ENCODE results near the gene FBXW8.

Gene FBXW8

DNA sequence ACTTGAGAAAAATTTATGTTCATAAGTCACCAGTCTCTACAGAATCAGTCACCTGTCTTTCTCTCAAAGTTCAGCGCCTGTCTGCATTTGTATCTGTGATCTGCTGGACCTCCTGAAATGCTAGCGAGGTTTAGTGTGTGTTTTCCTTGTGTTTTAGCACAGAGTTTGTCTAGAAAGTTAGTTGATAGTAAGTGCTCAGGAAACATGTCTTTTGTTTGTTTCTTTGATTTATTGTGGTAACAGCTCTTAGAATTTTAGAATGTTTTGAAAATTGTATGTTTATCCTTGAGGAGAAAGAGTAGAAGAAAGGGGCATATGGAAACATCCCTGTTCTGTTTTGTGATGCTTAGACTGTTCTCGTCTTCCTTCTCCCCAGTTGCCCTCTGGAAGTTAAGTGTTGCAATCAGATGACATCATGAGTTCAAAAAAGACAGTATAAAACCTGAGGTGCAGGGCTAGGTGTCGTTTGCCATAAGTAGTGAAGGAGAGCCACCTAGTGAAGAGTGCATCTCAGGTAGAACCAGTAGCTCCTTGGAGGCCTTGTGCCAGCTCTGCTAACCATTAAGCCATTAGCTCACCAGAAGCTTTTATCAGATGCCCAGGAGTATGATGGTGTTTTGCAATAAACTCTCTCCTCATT is 44.8 kb downstream of the FBXW8 start:
- no peak for DNase-seq (ENCODE audit: low spot score)

DNA sequence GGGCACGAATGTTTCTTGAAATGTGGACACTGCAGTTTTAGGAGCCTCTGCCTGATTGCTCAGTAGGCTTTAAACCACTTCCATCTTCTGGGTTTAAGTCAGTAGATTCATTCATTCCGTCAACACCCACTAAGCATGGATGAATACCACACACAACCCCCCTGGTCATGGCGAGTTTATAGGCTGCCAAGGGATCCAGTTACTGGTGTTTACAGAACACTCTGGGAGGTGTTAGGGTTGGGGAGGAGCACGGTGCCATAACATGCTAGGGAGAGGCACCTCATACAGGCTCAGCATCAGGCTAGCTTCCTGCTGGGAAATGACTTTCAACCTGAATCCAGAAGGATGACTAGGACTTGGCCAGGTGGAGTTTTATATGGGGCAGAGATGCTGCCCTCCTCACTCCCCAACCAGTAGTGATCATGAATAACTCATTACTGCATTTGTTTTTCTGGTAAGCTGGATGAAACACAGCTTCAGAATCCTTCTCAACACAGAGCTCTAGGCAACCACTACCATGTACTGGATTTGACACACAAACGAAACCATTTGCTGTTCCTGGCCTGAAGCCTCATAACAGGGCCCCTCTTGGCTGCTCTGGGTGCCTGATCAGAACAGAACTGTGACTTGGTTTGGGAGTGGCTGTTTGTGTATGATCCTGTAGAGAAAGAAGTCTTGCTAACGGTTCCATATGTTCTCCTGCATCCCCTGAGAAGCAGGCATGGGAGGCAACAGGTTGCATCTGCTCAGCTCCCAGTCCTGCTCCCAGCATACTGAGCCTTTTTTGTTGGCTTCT is 47.9 kb downstream of the FBXW8 start:
- DNase-seq (ENCODE audit: low spot score): no peak

DNA sequence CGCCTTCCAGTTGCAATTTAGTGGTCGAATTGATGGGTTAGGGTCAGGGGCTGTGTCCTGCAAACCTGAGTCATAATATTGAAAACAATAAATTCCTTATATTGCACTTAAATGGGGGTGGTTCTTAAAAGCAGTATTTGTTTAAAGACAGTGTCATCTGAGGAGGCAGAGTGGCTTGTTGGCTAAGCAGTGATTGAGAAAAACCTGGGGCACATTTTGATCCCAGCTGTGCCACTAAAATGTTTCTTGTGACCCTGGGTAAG is 48.4 kb downstream of the FBXW8 start:
- DNase-seq (ENCODE audit: low spot score): no peak

DNA sequence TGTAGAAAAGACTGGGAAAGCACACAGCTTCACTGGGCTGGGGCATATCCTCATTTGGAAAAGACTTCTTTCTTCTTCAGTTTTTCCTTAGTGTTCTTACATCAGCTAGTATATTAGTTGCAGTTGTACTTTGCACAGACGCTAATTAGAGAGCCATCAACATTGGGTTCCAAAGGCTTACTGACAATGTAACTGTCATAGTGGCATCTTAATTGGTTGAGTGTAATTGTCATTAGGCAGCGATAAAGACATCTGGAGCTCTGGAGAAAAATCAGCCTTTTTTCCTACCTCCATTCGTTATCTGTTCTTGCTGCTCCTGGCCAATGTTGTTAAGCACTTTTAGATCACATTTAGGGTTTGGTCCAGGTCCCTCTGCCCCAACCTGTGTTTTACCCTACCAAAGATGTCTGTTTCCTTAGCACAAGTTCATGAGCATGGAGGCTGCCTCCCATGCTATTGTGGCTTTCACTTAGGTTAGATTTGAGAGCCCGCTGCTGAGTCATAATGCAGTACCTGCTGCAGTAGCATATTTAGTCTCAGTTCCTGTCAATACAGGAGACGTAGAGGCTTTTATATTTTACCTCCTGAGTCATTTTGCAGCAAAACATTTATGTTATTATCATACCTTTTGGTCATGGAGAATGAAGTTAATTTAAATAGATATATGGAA is 49.2 kb downstream of the FBXW8 start:
- DNase-seq (ENCODE audit: low spot score): no peak

DNA sequence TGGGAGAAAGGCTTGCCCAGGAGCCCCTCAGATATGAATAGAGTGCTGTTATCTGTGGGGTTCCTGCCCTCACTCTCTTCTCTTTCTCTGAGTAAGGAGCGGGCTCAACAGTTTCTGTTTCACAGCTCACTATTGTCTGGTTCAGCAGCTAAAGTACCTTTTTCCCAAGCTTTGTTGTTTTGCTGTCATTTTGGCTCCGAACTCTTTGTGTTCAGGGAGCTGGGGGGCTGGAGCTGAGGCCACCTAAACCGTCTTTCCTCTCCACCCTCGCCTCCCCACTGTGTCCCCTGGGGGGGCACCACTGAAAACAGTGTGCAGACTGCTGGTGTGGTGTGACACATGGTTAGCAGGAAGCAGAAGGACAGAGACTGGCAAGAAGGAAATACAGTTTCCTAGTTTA is 51.4 kb downstream of the FBXW8 start:
- DNase-seq (ENCODE audit: low spot score): no peak

DNA sequence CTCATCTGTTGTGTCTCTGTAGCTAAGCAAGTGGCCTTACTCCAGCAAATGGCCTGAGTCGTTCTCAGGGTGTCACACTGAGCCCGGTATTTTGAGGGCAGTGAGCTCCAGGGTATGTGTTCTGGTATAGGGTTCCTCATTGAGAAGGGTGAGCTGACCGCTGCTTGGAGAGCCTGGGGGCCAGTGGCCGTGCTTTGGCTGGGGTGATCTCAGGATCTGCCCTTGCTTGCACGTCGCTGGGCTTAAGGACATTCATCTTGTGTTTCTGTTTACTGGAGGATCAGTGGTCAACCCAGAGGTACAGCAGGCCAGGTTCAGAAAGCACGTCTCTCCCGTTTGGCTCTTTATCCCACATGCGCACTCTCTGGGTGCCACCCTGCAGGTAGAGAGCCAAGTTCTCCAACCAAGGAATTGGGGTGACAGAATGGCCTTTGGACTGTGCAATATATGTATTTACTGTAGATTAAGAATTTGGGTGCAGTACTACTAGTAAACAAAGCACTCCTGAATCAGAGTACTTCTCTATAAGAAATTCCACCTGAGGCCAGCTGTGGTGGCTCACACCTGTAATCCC is 52.1 kb downstream of the FBXW8 start:
- DNase-seq (ENCODE audit: low spot score): no peak

DNA sequence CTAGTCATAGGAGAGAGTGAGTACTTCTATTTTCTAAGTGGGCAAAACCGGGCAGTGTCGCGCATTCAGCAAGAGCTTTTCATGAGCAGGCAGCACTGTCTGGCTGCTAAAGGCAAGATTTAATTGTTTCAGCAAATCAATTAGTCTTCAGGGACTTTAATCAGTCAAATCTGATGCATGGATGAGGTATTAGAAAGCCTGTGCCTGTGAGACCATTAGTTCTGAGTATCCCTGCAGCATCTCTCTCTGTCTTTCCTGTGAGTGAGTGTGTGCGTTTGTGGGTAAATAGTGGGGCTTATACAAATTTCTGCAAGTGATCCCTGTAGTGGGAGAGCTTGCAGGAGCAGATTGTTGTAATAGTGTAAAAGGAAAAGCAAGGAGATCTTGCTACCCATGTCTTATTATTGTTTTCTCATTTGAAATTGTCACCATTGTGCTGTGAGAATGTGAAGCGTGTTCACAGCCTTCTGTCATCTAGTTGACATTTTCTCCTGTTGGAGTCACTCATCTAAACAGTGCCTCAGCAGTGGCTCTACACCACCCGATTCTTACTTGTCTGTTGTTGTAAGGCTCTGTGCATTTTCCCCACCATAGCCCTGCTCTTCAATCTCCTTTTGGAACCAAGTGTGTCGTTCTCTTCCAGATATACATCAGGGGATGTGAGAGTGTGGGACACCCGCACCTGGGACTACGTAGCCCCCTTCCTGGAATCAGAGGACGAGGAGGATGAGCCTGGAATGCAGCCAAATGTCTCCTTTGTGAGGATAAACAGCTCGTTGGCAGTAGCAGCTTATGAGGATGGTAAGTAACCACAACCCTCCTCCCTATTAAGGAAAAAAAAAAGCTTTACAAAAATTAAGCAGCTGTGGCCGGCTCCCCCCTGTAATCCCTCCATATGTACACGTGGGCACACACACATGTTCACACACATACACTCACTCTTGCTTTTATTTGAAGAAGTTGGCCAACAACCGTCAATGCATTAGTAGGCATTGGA is 53.6 kb downstream of the FBXW8 start:
- DNase-seq (ENCODE audit: low spot score): no peak

DNA sequence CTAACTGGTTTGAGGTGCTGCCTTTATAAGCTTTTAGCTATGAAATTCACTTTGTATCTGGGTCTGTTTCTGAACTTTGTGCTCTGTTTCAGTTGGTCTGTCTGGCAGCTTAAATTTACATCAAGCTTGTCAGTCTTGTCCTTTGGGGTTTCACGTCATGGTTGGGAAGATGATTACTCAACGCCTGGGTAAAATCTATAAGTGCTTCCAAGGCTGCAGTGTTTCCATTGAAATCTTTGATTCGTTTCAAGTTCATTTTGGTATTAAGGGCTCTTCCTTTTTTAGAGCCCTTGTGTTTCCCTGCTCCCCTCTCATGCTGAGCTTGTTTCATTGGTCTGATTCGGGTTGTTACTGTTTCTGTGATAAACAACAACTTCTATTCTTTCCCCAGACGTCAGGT is 58.2 kb downstream of the FBXW8 start:
- no peak for DNase-seq (ENCODE audit: low spot score)

DNA sequence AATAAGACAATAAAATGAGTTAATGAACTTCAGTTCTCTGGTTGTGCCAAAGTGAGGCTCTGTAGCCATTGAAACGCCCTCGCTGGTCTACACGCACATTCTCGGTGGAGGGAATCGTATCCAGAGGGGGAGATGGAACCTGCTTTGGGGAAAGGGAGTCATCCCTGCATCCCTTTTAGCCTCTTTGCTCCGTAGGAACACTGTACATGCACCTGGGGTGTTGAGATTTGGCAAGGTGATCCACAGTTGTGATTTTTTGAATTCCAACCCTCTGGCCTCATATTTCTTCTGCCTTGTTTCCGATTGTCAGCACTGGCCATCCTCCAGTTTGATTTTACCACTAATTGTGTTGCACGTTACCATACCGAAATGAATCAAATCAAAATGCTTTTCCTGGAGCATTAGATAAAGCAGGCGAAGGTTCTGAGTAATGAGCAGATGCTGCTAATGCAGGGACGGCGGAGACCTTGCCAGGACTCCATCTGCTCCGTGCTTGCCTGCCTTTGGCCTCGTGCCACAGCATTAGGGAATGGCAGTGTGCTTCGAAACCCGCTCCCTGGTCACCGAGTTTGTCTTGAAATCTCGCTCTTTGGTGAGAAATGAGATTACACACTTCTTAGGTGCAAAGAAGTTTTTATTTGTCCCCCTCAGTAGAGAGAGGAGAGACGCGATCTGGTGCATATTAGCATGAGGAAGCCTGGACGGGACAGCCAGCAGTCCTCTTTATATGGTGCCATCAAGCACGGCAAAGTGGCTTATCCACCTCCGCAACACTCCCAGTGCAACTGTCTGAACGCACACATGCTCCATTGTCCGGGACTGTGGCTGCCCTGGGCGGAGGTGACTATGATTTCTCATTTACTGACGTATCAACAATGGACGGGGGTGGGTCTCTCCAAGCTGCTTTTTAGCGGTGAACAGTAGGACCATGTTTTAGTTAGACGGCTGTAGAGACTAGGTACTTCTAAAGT is 59.1 kb downstream of the FBXW8 start:
- DNase-seq (ENCODE audit: low spot score): no peak

DNA sequence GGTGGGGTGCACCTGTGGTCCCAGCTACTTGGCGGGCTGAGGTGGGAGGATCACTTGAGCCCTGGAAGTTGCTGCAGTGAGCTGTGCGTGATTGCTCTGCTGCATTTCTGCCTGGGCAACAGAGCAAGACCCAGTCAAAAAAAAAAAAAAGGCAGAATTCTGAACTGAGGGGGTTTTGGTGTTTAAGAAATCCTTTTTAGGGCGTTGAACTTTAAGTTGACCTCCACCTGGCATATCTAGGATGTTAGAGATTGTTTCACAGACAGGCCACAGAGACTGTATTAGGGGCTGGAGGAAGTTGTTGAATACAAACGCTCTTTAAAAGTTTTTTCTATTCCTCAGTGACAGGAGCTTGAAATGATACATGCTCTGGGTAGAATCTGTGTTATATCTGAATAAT is 60.5 kb downstream of the FBXW8 start:
- no peak for DNase-seq (ENCODE audit: low spot score)

DNA sequence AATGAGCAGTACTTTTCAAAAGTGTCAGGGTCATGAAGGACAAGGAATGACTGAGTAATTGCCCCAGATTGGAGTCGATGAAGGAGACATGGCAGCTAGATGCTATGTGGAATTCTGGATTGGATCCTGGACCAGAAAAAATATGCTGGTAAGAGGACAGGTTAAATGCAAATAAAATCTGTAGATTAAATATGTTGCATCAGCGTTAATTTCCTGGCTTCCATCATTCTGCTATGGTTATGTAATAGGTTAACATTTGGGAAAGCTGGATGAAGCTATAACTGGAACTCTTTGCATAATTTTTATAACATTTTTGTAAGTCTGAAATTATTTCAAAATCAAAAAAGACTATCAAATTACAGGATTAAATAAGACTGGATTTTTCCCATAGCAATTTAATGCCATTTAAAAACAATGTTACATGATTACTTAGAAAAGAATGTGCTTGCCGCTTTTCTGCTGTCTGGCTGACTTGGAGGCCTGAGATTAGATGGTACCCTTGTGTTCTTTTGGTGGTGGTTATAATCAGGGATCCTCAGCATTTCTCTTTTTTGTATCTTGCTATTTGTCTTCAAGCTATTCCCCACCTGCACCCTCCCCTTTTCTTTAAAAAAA is 65.1 kb downstream of the FBXW8 start:
- no peak for DNase-seq (ENCODE audit: low spot score)

DNA sequence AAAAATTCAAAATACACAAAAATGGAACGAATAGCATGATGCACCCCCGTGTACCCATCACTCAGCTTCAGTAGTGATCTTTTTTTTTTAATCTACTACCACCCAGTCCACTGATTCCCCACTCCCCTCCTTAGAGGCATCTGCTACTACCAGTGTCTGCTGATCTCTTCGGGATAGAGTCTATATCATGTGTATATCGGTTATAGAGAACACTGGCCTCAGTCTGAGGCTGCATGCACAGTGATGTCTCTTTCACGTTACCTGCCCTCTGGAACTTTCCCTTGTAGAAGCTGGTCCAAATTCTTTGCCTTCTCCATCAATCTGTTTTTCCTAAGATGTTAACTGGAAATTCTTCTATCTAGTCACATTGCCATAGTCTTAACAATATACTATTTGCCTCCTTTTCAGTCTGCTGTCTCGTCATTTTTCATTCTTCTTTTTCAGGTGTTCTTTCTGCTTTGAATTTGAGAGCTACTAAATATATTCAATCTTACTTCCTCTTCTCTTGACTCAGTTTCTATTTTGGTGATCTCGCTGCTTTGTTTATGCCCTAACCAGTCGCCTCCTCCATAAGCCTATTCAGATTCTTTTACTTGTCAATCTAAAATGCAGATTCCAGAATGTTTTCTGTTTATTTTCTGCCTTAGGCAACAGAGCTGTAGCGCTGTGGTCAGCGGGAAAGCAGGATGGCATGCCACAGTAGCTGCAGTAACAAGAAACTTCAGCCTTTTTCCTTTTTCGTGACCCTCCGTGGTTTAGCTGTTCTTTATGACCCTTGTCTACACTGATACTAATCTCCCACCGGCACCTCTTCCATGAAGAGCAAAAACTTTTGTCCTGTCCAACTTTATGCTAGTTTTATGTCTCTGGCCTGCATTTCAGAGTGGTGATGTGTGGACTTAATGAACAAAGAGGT is 67.0 kb downstream of the FBXW8 start:
- DNase-seq (ENCODE audit: low spot score): no peak

DNA sequence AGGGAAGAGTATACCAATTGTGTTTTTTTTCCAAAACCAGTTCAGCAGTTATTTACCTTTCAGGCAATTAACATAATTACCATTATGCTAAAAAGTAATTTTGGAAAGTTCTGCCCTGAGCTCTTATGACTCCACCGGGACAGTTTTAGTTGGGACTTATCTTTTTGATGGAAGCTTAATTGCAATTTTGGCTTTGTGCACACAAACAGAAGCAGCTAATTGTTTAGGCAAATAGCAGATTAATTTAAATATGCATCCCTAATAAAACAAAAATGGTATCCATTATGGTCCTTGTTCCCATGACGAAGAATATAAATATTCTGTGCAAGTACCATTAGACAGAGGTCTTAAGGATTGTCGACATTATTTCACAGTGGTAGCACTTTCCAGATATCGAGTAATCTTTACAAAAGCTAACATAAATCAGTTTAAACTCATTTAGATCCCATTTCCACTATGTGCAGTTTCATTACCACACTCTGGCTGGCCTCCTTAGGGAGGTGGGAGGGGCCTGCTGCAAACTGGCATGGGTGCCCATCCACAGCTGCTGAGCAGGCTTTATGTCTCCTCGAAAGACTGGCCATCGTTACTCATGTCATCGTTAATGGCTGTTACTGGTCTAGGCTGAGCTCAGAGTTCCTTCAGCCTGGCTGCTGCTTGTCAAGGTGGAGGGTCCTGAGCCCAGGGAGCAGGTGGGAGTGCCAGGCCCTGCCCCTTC is 68.2 kb downstream of the FBXW8 start:
- no peak for DNase-seq (ENCODE audit: low spot score)

DNA sequence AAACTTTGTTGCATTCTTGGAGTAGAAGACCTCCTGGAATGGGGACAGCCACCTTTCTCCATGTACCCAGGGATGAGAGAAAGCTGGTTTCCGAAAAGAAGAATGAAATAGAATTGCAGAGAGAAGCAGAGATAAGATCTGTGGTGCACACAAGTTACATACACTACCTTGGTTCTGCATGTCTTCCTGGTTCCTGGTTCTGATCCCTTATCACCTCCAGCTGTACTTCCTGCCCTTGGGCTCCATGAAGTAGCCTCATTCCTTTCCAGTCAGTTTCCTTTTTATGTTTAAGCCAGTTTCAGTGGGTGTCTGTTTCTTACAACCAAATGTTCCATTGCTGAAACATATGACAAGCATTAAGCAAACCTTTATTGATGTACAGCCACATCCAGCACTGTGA is 69.3 kb downstream of the FBXW8 start:
- DNase-seq (ENCODE audit: low spot score): no peak

DNA sequence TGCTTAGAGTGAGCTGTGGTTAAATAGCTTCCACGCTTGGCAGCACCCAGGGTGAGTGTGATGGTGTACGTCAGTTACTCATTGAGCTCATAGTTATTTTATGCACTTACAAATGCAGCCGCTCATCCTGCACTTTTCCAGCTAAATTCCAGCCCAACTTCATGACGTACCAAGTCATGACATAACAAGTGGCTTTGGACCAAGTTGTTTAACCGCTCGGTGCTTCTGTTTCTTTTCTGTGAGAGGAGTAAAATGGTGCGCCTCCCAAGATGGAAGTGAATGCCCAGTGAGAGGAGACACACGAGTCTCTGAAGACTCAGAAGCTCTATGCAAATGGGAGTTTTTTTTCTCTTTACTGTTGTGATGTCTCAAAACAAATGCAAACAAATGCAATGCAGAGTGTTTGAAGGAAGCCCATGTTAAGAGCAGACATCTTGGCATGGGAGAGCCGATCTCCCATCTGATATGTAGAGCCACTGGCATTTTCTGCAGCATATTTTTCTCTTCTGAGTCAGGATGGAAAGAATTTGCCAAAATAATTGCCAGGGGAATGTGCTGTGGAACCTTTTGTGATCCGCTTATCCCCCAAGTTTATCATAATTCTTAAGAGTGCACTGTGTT is 72.2 kb downstream of the FBXW8 start:
- no peak for DNase-seq (ENCODE audit: low spot score)

DNA sequence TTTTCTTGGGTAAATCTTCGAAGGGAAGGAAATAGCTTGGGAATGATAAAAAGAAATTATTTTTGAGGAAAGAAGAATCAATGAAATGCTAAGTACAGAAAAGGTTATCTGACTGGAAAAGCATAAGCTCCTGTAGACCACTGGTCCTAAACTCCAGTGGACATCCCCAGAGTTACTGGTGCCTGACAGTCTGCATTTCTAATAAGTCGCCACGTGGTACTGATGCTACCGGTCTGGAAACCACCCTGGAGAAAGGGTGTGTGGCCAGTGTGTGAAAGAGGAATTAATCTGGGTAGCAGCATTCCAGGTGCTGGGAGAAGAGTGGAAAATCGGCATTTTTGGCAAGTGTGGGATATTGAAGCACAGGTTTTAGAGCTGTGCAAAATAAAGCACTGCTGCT is 73.3 kb downstream of the FBXW8 start:
- no peak for DNase-seq (ENCODE audit: low spot score)

DNA sequence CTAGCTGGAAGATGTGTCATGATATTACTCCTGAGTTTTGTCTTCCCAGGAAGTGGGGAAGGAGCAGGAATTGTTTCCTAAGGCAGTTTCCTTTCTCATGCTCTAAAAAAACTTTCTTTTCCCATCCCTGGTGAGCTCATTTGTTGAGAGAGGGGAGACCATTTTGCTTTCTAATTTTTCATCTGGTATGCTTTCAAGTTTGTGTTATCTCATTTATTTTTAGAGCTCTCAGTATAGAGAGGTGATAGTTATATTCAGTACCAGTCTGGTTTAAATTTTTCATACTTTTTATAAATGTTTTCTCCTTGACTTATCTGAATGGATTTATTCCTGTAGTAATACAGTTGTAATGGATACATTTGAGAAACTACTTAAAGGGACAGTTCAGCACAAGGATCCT is 79.6 kb downstream of the FBXW8 start:
- DNase-seq (ENCODE audit: low spot score): no peak
